ENCODE data around the gene KIAA1549.

- TF ChIP-seq GABPA (IDR thresholded peaks at IDR 0.05 in 1 of 2, conservative IDR thresholded peaks at IDR 0.05 in 1 of 2) (no peak), CTCF (IDR thresholded peaks at IDR 0.05; ENCODE audit: low read depth, low read length, missing input control) (no peak), SP1 (IDR thresholded peaks at IDR 0.05) (no peak), MAX (IDR thresholded peaks at IDR 0.05) (no peak), TAF1 (conservative IDR thresholded peaks at IDR 0.05) (no peak), ZBTB33 (IDR thresholded peaks at IDR 0.05) (no peak), FOXA2 (IDR thresholded peaks at IDR 0.05) (no peak), YY1 (IDR thresholded peaks at IDR 0.05) (no peak), RAD21 (IDR thresholded peaks at IDR 0.05) (no peak), REST (IDR thresholded peaks at IDR 0.05) (no peak), JUND (IDR thresholded peaks at IDR 0.05) (no peak), RXRA (IDR thresholded peaks at IDR 0.05) (no peak), HNF4A (conservative IDR thresholded peaks at IDR 0.05) (no peak), EGR1 (IDR thresholded peaks at IDR 0.05; ENCODE audit: low read depth in 2 of 2) (no peak)
Observed at GRCh38 chr7:138861051-138861450, 120.1 kb downstream of the KIAA1549 start.
